Spleen (tissue), 7 donors: Measurements from ENCODE around the gene HNRNPA1.

Experiments used
- POLR2A ChIP-seq, 3 donors: fragments of 450-650 bp; IDR thresholded peaks; one replicate each; pipeline ENCODE4 v1.5.1; 2017; ENCODE audit warnings: antibody characterized with exemption in 3 of 3, mild to moderate bottlenecking in 1 of 3
- POLR2AphosphoS5 ChIP-seq, 3 donors: sonication (generic); formaldehyde crosslinking; IDR thresholded peaks; one replicate each; pipeline ENCODE4 v1.5.1; 2017; ENCODE audit warnings: antibody characterized with exemption in 3 of 3
- TF ChIP-seq, protein P1 (sequence below), 11 experiments: fragments of 200-600 bp in 7 of 11; fragments of 450-650 bp in 4 of 11; sonication (generic) in 4 of 11; IDR thresholded peaks in 8 of 11; conservative IDR thresholded peaks in 3 of 11; 1 replicate in 7 of 11; 2 replicates in 4 of 11; pipeline versions ENCODE4 v1.4.0 to v1.8.0; 2016 to 2021; ENCODE audit warnings: antibody characterized with exemption in 11 of 11, inconsistent platforms in 4 of 11, mild to moderate bottlenecking in 1 of 11
- donor health status: DM: no; HTN: no; CAD: no; lungs with moderate emphysema.
- donor health status: DM: no; HTN: no; CAD: no.
- donor health status: DM: no; HTN: no; CAD: no.

DNA sequence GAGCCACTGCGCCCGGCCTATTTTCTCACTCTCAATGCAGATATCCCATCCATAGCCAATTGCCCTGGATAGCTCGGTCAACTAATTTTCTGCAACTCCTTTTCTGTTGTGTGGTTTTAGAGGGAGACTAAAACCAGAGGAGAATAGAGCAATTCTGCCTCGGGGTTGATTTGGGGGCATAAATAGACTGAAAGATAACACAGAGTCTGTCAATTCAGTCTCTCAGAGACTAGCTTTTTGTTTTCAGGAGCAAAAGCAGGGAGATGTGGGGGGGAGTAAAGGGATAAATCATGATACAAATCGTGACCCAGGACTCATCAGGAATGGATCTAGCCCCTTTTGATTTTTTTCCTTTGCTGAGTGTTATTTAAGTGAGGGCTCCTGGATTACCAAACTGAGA is 50.9 kb downstream of the HNRNPA1 start:
- TF ChIP-seq, protein P1, sequence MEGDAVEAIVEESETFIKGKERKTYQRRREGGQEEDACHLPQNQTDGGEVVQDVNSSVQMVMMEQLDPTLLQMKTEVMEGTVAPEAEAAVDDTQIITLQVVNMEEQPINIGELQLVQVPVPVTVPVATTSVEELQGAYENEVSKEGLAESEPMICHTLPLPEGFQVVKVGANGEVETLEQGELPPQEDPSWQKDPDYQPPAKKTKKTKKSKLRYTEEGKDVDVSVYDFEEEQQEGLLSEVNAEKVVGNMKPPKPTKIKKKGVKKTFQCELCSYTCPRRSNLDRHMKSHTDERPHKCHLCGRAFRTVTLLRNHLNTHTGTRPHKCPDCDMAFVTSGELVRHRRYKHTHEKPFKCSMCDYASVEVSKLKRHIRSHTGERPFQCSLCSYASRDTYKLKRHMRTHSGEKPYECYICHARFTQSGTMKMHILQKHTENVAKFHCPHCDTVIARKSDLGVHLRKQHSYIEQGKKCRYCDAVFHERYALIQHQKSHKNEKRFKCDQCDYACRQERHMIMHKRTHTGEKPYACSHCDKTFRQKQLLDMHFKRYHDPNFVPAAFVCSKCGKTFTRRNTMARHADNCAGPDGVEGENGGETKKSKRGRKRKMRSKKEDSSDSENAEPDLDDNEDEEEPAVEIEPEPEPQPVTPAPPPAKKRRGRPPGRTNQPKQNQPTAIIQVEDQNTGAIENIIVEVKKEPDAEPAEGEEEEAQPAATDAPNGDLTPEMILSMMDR (IDR thresholded peaks at IDR 0.05 in 8 of 11, conservative IDR thresholded peaks at IDR 0.05 in 3 of 11): no peak
- no peak for TF ChIP-seq POLR2AphosphoS5 (IDR thresholded peaks at IDR 0.05)
- TF ChIP-seq POLR2A (IDR thresholded peaks at IDR 0.05): no peak
